Brain microvascular endothelial cell (primary cell): ENCODE measurements around the gene ELMO1.

Experiments used
- DNase-seq: peaks from one replicate; pipeline ENCODE4 v3.0.0-alpha.2; 2020
- H3K27ac ChIP-seq: fragments of 250-450 bp; sonication (Bioruptor Pico); 2 replicates; pipeline ENCODE4 v1.5.1; 2020; ENCODE audit warnings: mild to moderate bottlenecking, moderate library complexity
- H3K27me3 ChIP-seq: fragments of 250-450 bp; sonication (Bioruptor Pico); replicated peaks from 2 replicates; pipeline ENCODE4 v1.5.1; 2020; ENCODE audit warnings: mild to moderate bottlenecking
- H3K36me3 ChIP-seq: fragments of 250-450 bp; sonication (Bioruptor Pico); replicated peaks from 2 replicates; pipeline ENCODE4 v1.5.1; 2020; ENCODE audit warnings: mild to moderate bottlenecking
- H3K4me3 ChIP-seq: 2 replicates; pipeline ENCODE4 v1.5.1; 2011; ENCODE audit warnings: low read depth, mild to moderate bottlenecking, control low read depth, low read length, moderate library complexity
- CTCF ChIP-seq: IDR thresholded peaks from 2 replicates; pipeline ENCODE4 v1.5.1; 2011; ENCODE audit warnings: low read depth, mild to moderate bottlenecking, moderate library complexity, low read length, control low read depth, inconsistent platforms; ENCODE audit errors: missing control alignments
- in situ Hi-C: cut with HindIII; loops from 2 replicates; pipeline ENCODE4 v1.10.0; 2017; ENCODE audit warnings: low sequenced_read_pairs, low pct_ligation_motif_present

The ELMO1 gene

GRCh38 chr7:37007268-37007667 lies 441.4 kb downstream of the ELMO1 start:
- TF ChIP-seq CTCF, result no peak
- in situ Hi-C loops, result no loop called here
- Histone ChIP-seq H3K4me3 (no peak overlapping the region), H3K27me3 (no peaks in the 10 kb centered on the region), H3K27ac (no peak overlapping the region), H3K36me3 (no peaks in the 10 kb centered on the region)
- no peak for DNase-seq

DNA sequence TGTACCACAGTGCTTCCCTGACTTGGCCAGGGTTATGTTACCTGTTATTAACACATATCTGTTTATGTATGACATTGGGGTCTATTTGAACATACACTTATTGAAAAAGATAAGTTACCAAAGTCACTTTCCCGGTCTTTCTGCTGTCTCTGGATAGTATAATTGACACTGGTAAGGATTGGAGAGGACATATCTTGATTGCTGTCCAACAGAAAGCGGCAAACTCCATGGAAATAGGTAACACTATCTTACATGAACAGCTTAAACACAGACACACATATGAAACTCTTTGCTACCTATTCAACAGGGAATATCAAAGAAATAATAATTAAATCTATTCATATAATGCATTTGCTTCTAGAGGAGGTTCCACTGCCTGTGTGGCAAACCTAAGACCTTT lies 441.9 kb downstream of the ELMO1 start:
- TF ChIP-seq CTCF, result no peak
- H3K27ac ChIP-seq, result no peak overlapping the region

GRCh38 chr7:37000511-37000910 lies 448.2 kb downstream of the ELMO1 start:
- Histone ChIP-seq H3K36me3 (no peaks in the 10 kb centered on the region), H3K4me3 (no peak overlapping the region), H3K27me3 (no peaks in the 10 kb centered on the region), H3K27ac (no peak overlapping the region)
- TF ChIP-seq CTCF, result no peak
- DNase-seq, result no peak
- in situ Hi-C loops, result no loop called here

More for the DNA sequence above, 441.9 kb downstream of the ELMO1 start:
- DNase-seq, result no peak
- in situ Hi-C loops, result no loop called here
- Histone ChIP-seq H3K27me3 (no peaks in the 10 kb centered on the region), H3K36me3 (no peaks in the 10 kb centered on the region), H3K4me3 (no peak overlapping the region)

GRCh38 chr7:36999626-37000485 lies 448.8 kb downstream of the ELMO1 start:
- no peak overlapping the region for H3K27ac ChIP-seq
- H3K36me3 ChIP-seq, result no peaks in the 10 kb centered on the region
- in situ Hi-C loops, result no loop called here
- DNase-seq, result no peak
- H3K27me3 ChIP-seq, result no peaks in the 10 kb centered on the region
- no peak overlapping the region for H3K4me3 ChIP-seq
- TF ChIP-seq CTCF, result no peak

DNA sequence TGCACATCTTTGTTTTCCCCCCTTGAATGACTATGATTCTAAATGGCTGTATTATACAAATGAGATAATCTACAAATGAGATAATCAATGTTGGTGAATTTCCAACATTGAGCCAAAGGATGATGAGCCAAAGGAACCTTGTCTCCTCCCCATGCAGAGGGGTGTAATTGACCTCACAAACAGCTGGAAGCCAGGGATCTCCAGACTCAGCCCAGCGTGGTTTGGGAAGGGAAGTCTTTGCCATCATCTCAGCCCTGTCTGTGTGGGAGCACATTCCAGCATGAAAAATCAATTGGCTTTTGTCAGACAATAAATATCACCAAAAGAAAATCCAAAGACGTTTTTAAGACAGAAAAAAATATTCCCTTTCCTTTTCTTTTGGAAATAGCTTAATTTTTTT lies 452.9 kb downstream of the ELMO1 start:
- Histone ChIP-seq H3K27ac (no peak overlapping the region), H3K36me3 (no peaks in the 10 kb centered on the region), H3K4me3 (no peak overlapping the region), H3K27me3 (no peaks in the 10 kb centered on the region)
- no peak for TF ChIP-seq CTCF
- no peak for DNase-seq
- in situ Hi-C loops, result no loop called here
